NCI-H2081 (cell line): ENCODE measurements around the gene KIF4A.
"Not testable (repeated sequence)": the region's sequence is repeated elsewhere in the genome, so short reads cannot be mapped to it uniquely, and the experiment has no call there.

ENCODE experiments used
- DNase-seq, 2 experiments: peaks; one replicate each; lab custom pipeline; 2025; lab: John Stamatoyannopoulos, UW

Gene KIF4A

DNA sequence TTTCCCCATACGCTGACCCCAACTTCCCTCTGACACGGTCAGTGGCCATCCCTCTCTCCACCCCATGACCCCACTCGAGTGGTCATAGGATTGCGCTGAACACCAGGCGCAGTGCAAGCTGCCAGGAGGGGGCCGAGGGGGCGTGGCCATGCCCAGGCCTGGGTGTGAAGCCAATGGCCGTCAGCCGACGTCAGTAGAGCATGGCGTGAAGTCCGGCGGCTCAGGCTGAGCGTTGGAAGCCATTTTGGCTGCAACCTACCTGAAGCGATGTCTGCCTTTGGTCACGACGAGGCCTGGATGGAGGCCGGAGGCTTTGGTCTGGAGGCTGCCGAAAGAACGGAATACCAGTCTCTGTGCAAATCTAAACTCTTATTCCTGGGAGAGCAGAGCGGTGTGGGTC is 8.0 kb upstream of the KIF4A start, which contains the start of gene RAB41:
TSS of gene RAB41 (plus strand) at position 222 of the 400 bp plus-strand sequence. CDS start at position 268, 46 bp downstream.
- no peak for DNase-seq

GRCh38 chrX:70289168-70289792 is 624 bp upstream of the KIF4A start:
- DNase-seq, result no peak

DNA sequence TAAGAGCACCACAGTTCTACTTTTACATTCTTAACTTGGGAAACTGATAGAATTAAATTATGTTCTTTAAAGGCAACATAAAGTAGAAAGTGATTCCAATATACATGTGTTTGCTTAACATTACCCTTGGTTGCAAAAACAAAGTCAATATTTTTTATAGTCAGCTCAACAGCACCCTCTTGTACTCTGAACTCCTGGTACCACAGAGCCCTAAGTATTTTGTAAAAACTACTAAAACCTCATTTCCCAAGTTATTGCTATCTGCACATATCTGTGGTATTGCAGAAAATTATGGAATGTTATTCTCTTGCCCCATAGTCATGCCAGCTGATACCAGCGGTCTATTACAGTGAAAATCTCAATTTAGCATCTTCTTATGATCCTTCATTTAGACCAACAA is 2.9 kb downstream of the KIF4A start:
- no peak for DNase-seq

DNA sequence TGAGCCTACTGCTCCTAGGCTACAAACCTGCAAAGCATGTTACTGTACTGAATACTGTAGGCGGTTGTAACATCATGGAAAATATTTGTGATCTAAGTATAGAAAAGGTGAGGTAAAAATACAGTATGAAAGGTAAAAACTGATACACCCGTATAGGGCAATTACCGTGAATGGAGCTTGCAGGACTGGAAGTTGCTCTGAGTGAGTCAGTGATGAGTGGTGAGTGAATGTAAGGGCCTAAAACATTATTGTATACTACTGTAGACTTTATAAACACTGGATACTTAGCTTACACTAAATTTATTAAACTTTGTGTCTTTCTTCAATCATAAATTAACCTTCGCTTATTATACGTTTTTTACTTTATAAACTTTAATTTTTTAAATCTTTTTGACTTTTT is 3.7 kb downstream of the KIF4A start:
- no peak for DNase-seq

GRCh38 chrX:70301716-70302115 is 11.8 kb downstream of the KIF4A start:
- no peak for DNase-seq

- DNase-seq, result no peak
Measured at GRCh38 chrX:70313503-70313902, 23.6 kb downstream of the KIF4A start.

DNA sequence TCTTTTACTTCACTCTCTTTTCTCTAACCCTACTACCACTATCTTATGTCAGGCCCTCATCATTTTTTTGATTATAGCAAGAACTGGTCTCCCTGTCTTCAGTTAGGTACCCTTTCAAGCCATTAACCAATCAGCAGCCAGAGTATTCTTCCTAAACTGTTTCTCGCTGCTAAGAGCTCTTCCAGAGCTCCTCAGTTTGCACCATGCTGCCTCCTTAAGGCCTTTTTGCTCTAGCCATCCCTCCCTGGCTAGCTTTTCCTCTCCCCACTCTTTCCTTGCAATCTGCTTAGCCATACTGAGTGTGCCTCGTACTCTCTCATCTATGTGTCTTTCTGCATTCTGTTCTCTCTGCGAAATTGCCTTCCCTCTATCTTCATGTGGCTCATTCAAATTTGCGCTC is 32.9 kb downstream of the KIF4A start:
- DNase-seq, result no peak

GRCh38 chrX:70323628-70324027 is 33.7 kb downstream of the KIF4A start:
- DNase-seq, result not testable (repeated sequence)

- DNase-seq, result no peak
Measured at GRCh38 chrX:70324326-70324725, 34.4 kb downstream of the KIF4A start.

GRCh38 chrX:70331161-70331560 is 41.3 kb downstream of the KIF4A start:
- DNase-seq, result no peak

GRCh38 chrX:70332600-70332999 is 42.7 kb downstream of the KIF4A start:
- no peak for DNase-seq

DNA sequence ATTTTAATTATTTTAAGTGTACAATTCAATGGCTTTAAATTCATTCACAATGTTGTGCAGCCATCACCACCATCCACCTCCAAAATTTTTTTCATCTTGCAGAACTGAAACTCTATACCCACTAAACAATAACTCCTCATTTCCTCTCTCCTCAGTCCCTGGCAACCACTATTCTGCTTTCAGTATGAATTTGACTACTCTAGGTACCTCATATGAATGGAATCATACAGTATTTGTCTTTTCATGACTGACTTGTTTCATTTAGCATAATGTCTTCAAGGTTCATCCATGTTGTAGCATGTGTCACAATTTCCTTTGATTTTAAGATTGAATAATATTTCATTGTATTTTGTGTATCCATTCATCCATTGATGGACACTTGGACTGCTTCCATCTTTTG is 46.9 kb downstream of the KIF4A start:
- DNase-seq, result no peak

- no peak for DNase-seq
Measured at GRCh38 chrX:70338290-70338689, 48.4 kb downstream of the KIF4A start.

DNA sequence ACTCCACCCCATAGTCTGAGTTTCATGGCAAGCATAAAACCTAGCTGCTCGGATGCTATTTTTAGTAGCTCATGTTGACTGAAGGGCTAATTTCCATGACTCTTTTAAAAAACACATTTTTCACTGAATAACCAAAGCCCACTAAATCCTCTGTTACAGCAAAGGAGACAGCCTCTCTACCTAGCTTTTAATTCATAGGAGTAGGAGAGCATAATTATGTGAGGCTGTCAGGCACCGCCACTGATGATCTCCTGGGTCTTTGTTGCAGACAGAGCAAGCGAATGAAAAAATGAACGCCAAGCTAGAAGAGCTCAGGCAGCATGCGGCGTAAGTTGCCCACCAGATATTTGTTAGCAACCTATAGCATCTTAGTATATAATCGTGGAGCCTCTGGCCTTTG is 53.5 kb downstream of the KIF4A start:
- DNase-seq, result no peak

DNA sequence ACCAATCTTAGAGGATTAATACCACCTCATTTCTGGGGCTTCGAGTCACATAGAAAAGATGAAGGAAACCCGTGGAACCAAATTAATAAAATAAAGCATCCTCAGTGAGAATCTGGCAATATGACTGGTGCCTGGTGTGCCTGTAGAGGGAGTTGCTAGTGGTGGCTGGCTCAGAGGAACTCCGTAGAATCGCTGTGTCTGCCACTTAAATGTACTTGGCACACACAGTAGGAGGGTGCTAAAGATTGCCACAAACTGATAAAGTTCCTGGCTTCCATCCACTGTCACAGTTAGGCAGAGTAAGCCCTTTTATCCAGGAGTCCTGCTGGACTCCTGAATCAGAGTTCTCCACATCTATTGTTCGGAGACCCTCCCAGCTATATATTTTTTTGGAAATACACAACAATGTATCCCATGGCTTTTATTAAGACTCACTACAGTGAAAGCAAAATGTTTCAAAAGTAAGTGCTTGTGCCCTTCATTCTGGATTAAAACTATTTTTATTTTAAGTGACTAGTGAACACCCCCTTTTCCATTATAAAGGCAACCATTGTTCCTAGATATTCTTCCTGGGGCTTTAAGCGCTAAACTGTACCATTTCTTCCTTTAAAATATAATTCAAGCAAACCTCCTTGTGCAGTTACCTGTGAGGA is 56.6 kb downstream of the KIF4A start:
- no peak for DNase-seq

- DNase-seq, result not testable (repeated sequence)
Measured at GRCh38 chrX:70348825-70349224, 58.9 kb downstream of the KIF4A start.

GRCh38 chrX:70349367-70350125 is 59.6 kb downstream of the KIF4A start:
- DNase-seq, result not testable (repeated sequence)

DNA sequence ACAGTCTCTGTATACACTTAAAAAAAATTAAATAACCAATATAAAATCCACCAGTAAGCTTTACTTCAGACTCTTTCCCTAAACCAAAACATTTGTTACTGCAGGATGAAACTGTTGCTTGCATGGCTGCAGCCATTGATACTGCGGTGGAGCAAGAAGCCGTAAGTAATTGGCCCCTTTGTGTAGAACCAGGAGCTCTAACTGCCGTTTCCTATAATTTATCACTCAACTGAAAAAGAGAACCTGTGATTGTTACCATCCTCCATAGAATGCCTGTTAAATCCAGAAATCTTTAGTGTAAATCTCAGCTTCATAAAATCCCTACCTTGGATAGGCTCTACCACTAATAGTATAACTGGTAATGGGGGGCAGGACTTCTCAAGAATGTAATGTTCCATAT is 62.6 kb downstream of the KIF4A start:
- DNase-seq, result no peak

GRCh38 chrX:70353514-70353913 is 63.6 kb downstream of the KIF4A start:
- no peak for DNase-seq

- DNase-seq, result no peak
Measured at GRCh38 chrX:70354716-70355115, 64.8 kb downstream of the KIF4A start.

- no peak for DNase-seq
Measured at GRCh38 chrX:70359458-70359857, 69.6 kb downstream of the KIF4A start.

GRCh38 chrX:70360366-70360765 is 70.5 kb downstream of the KIF4A start:
- no peak for DNase-seq

GRCh38 chrX:70368731-70369130 is 78.8 kb downstream of the KIF4A start:
- DNase-seq, result not testable (repeated sequence)
